GM23338 (cell line): ENCODE data around the gene MINDY4. TPM values are rescaled to one million over a fixed set of nuclear protein-coding genes. Genes with fewer than 3 reads are reported as not detected.

Experiments used
- ATAC-seq: fragments of 200-7000 bp; cut with Tn5 transposase; 3 replicates; pipeline ENCODE4 v1.9.1; 2020
- DNase-seq: peaks from one replicate; pipeline ENCODE4 v3.0.0-alpha.2; 2015; ENCODE audit warnings: low spot score
- H2AFZ ChIP-seq: fragments of 200-600 bp; sonication (generic); 2 replicates; pipeline ENCODE4 v1.8.0; 2016; ENCODE audit warnings: antibody characterized with exemption, mild to moderate bottlenecking, moderate library complexity
- H3F3A ChIP-seq: fragments of 200-600 bp; sonication (generic); replicated peaks from 2 replicates; pipeline ENCODE4 v1.8.0; 2017; ENCODE audit warnings: antibody characterized with exemption, mixed run types, low read depth
- H3K27ac ChIP-seq: fragments of 200-600 bp; sonication (generic); 2 replicates; pipeline ENCODE4 v1.6.1; 2016; ENCODE audit warnings: low read depth
- H3K27me3 ChIP-seq: fragments of 200-600 bp; sonication (generic); 2 replicates; pipeline ENCODE4 v1.8.0; 2016; ENCODE audit warnings: mild to moderate bottlenecking, mixed run types, moderate library complexity; ENCODE audit not compliant: insufficient read depth
- H3K36me3 ChIP-seq: fragments of 200-600 bp; sonication (generic); 2 replicates; pipeline ENCODE4 v1.8.0; 2016; ENCODE audit warnings: mild to moderate bottlenecking; ENCODE audit not compliant: insufficient read depth
- H3K4me1 ChIP-seq: fragments of 200-600 bp; sonication (generic); 2 replicates; pipeline ENCODE4 v1.8.0; 2016; ENCODE audit warnings: mild to moderate bottlenecking, moderate library complexity; ENCODE audit not compliant: insufficient read depth
- H3K4me2 ChIP-seq: fragments of 200-600 bp; sonication (generic); 2 replicates; pipeline ENCODE4 v1.7.1; 2017; ENCODE audit warnings: mixed run types
- H3K4me3 ChIP-seq: fragments of 200-600 bp; sonication (generic); 2 replicates; pipeline ENCODE4 v1.6.1; 2016; ENCODE audit warnings: mixed run types
- H3K79me2 ChIP-seq: fragments of 200-600 bp; sonication (generic); replicated peaks from 2 replicates; pipeline ENCODE4 v1.8.0; 2017; ENCODE audit warnings: mild to moderate bottlenecking; ENCODE audit not compliant: insufficient read depth
- H3K9me2 ChIP-seq: fragments of 200-600 bp; sonication (generic); 2 replicates; pipeline ENCODE4 v1.8.0; 2017; ENCODE audit not compliant: insufficient read depth
- H4K20me1 ChIP-seq: fragments of 200-600 bp; sonication (generic); replicated peaks from 2 replicates; pipeline ENCODE4 v1.8.0; 2017; ENCODE audit warnings: mild to moderate bottlenecking; ENCODE audit not compliant: insufficient read depth
- H3K27ac Mint-ChIP-seq: 2 replicates; pipeline ENCODE4 v1.8.0; 2020; ENCODE audit warnings: inconsistent platforms, mild to moderate bottlenecking, moderate library complexity, mixed read lengths
- H3K27me3 Mint-ChIP-seq: 3 replicates; pipeline ENCODE4 v1.8.0; 2022; ENCODE audit warnings: low read depth, mild to moderate bottlenecking, moderate library complexity, mixed read lengths, inconsistent platforms; ENCODE audit not compliant: insufficient read depth, poor library complexity
- H3K36me3 Mint-ChIP-seq: 3 replicates; pipeline ENCODE4 v1.8.0; 2021; ENCODE audit warnings: low read depth, mild to moderate bottlenecking, inconsistent platforms, moderate library complexity, mixed read lengths
- H3K4me1 Mint-ChIP-seq: 3 replicates; pipeline ENCODE4 v1.8.0; 2020; ENCODE audit warnings: mild to moderate bottlenecking, inconsistent platforms, mixed read lengths
- H3K4me3 Mint-ChIP-seq: 3 replicates; pipeline ENCODE4 v1.8.0; 2021; ENCODE audit warnings: moderate library complexity, mild to moderate bottlenecking, inconsistent platforms, mixed read lengths
- H3K9me3 Mint-ChIP-seq: 3 replicates; pipeline ENCODE4 v1.8.0; 2020; ENCODE audit warnings: moderate library complexity, mild to moderate bottlenecking, inconsistent platforms, mixed read lengths
- CREB1 ChIP-seq: fragments of 250-450 bp; sonication (Bioruptor Pico); IDR thresholded peaks from 2 replicates; pipeline ENCODE4 v1.5.0; 2020; ENCODE audit warnings: low read depth, mild to moderate bottlenecking, moderate library complexity
- EZH2 ChIP-seq: fragments of 200-600 bp; sonication (generic); IDR thresholded peaks from one replicate; pipeline ENCODE4 v1.8.0; 2017; ENCODE audit warnings: antibody characterized with exemption, mild to moderate bottlenecking, low read depth; ENCODE audit not compliant: unreplicated experiment
- EZH2phosphoT487 ChIP-seq: fragments of 200-600 bp; sonication (generic); IDR thresholded peaks from one replicate; pipeline ENCODE4 v1.8.1; 2018; ENCODE audit warnings: antibody characterized with exemption; ENCODE audit not compliant: unreplicated experiment
- JUNB ChIP-seq: IDR thresholded peaks from one replicate; pipeline ENCODE4 v1.6.1; 2016; ENCODE audit warnings: antibody characterized with exemption; ENCODE audit not compliant: unreplicated experiment
- NANOG ChIP-seq: IDR thresholded peaks from 2 replicates; pipeline ENCODE4 v1.6.1; 2016; ENCODE audit warnings: antibody characterized with exemption, borderline replicate concordance
- POLR2AphosphoS5 ChIP-seq: IDR thresholded peaks from 2 replicates; pipeline ENCODE4 v1.6.1; 2016; ENCODE audit warnings: antibody characterized with exemption, low read depth
- STAT1 ChIP-seq: IDR thresholded peaks from one replicate; pipeline ENCODE4 v1.6.1; 2016; ENCODE audit warnings: antibody characterized with exemption; ENCODE audit not compliant: unreplicated experiment
- ZNF114 ChIP-seq: fragments of 250-450 bp; sonication (Bioruptor Pico); IDR thresholded peaks from 2 replicates; pipeline ENCODE4 v1.5.0; 2020; ENCODE audit warnings: mild to moderate bottlenecking, moderate library complexity
- ZNF331 ChIP-seq: fragments of 250-450 bp; sonication (Bioruptor Pico); IDR thresholded peaks from 2 replicates; pipeline ENCODE4 v1.5.0; 2020; ENCODE audit warnings: low read depth, mild to moderate bottlenecking, moderate library complexity
- polyA plus RNA-seq: library from polyadenylated mRNA; unstranded; fragments of >200 nt; fragmentation: Nextera tagmentation; extraction: Ambion mirVana; gene quantifications from 2 replicates; pipeline ENCODE4 v1.2.1, GENCODE V29; 2016
- total RNA-seq: library from RNA; depleted of rRNA; stranded (reverse); fragments of >200 nt; shearing (Covaris generic); gene quantifications from 2 replicates; pipeline ENCODE4 v1.2.3, GENCODE V29; 2014
- TF ChIP-seq, protein P1 (sequence below): IDR thresholded peaks from one replicate; pipeline ENCODE4 v1.6.1; 2018; ENCODE audit warnings: antibody characterized with exemption; ENCODE audit not compliant: unreplicated experiment
- TF ChIP-seq, protein P2 (sequence below): fragments of 250-450 bp; sonication (Bioruptor Pico); IDR thresholded peaks from 2 replicates; pipeline ENCODE4 v1.5.0; 2020; ENCODE audit warnings: mild to moderate bottlenecking, moderate library complexity
- TF ChIP-seq, protein P3 (sequence below): IDR thresholded peaks from 2 replicates; pipeline ENCODE4 v1.6.1; 2016; ENCODE audit warnings: antibody characterized with exemption
- TF ChIP-seq, protein P4 (sequence below), 2 experiments: fragments of 200-600 bp in 1 of 2; sonication (generic) in 1 of 2; conservative IDR thresholded peaks; 2 replicates each; pipeline versions ENCODE4 v1.5.1 to v1.6.1; 2016 to 2017; ENCODE audit warnings: antibody characterized with exemption in 2 of 2, low read depth in 2 of 2, mild to moderate bottlenecking in 2 of 2, moderate library complexity in 1 of 2

Gene MINDY4
- total and polyA plus RNA-seq, 2 experiments from 2014 or later: 1.7 to 4.4 TPM

DNA sequence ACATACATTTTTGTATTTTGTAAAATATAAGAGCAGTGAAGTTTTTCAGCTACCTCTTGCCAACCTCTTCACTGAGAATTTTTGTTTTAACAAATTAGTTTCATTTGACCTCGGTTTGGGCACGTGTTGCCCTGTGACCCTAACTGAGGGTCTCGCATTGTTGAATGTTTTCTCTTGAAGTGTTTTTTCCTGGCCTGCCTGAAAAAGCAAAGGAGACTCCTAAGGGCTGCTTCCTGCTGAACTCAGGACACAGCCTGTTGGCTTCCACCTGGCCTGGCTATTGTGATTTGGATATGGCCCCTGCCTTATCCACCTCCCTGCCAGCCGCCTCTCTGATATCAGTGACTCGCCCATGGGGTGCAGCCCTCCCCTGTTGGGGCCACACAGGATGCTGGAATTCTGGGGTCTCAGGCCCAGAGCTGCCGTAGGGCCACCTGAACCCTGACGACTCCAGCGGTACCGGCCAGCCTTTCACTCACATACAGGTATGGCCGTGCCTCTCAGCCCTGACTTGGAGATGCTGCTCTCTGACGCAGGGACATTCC lies 81.6 kb downstream of the MINDY4 start:
- Histone ChIP-seq H3K27me3 (no peaks in the 10 kb centered on the region), H3K27ac (no peak overlapping the region), H3K79me2 (no peaks in the 10 kb centered on the region), H3K9me2 (no peaks in the 10 kb centered on the region), H3K4me2 (no peak overlapping the region), H2AFZ (no peak overlapping the region), H3K4me1 (no peaks in the 10 kb centered on the region), H3K36me3 (no peaks in the 10 kb centered on the region), H4K20me1 (no peaks in the 10 kb centered on the region), H3F3A (no peaks in the 10 kb centered on the region), H3K4me3 (no peak overlapping the region)
- Mint-ChIP-seq H3K27me3 (peaks cover 4% of the 10 kb centered on the region), H3K36me3 (no peaks in the 10 kb centered on the region; the same call in 2 of the 3 replicates), H3K9me3 (no peaks in the 10 kb centered on the region), H3K4me3 (no peak overlapping the region), H3K27ac (no peak overlapping the region; the same call in 1 of the 2 replicates), H3K4me1 (peaks cover 16% of the 10 kb centered on the region)
- no peak for DNase-seq
- TF ChIP-seq, protein P1, sequence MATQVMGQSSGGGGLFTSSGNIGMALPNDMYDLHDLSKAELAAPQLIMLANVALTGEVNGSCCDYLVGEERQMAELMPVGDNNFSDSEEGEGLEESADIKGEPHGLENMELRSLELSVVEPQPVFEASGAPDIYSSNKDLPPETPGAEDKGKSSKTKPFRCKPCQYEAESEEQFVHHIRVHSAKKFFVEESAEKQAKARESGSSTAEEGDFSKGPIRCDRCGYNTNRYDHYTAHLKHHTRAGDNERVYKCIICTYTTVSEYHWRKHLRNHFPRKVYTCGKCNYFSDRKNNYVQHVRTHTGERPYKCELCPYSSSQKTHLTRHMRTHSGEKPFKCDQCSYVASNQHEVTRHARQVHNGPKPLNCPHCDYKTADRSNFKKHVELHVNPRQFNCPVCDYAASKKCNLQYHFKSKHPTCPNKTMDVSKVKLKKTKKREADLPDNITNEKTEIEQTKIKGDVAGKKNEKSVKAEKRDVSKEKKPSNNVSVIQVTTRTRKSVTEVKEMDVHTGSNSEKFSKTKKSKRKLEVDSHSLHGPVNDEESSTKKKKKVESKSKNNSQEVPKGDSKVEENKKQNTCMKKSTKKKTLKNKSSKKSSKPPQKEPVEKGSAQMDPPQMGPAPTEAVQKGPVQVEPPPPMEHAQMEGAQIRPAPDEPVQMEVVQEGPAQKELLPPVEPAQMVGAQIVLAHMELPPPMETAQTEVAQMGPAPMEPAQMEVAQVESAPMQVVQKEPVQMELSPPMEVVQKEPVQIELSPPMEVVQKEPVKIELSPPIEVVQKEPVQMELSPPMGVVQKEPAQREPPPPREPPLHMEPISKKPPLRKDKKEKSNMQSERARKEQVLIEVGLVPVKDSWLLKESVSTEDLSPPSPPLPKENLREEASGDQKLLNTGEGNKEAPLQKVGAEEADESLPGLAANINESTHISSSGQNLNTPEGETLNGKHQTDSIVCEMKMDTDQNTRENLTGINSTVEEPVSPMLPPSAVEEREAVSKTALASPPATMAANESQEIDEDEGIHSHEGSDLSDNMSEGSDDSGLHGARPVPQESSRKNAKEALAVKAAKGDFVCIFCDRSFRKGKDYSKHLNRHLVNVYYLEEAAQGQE: no peak
- TF ChIP-seq ZNF114 (CRISPR knock-in tag) (no peak), CREB1 (CRISPR knock-in tag) (no peak), NANOG (no peak), EZH2 (no peak), POLR2AphosphoS5 (no peak), EZH2phosphoT487 (no peak), ZNF331 (no peak), JUNB (no peak), STAT1 (no peak)
- TF ChIP-seq, protein P2, sequence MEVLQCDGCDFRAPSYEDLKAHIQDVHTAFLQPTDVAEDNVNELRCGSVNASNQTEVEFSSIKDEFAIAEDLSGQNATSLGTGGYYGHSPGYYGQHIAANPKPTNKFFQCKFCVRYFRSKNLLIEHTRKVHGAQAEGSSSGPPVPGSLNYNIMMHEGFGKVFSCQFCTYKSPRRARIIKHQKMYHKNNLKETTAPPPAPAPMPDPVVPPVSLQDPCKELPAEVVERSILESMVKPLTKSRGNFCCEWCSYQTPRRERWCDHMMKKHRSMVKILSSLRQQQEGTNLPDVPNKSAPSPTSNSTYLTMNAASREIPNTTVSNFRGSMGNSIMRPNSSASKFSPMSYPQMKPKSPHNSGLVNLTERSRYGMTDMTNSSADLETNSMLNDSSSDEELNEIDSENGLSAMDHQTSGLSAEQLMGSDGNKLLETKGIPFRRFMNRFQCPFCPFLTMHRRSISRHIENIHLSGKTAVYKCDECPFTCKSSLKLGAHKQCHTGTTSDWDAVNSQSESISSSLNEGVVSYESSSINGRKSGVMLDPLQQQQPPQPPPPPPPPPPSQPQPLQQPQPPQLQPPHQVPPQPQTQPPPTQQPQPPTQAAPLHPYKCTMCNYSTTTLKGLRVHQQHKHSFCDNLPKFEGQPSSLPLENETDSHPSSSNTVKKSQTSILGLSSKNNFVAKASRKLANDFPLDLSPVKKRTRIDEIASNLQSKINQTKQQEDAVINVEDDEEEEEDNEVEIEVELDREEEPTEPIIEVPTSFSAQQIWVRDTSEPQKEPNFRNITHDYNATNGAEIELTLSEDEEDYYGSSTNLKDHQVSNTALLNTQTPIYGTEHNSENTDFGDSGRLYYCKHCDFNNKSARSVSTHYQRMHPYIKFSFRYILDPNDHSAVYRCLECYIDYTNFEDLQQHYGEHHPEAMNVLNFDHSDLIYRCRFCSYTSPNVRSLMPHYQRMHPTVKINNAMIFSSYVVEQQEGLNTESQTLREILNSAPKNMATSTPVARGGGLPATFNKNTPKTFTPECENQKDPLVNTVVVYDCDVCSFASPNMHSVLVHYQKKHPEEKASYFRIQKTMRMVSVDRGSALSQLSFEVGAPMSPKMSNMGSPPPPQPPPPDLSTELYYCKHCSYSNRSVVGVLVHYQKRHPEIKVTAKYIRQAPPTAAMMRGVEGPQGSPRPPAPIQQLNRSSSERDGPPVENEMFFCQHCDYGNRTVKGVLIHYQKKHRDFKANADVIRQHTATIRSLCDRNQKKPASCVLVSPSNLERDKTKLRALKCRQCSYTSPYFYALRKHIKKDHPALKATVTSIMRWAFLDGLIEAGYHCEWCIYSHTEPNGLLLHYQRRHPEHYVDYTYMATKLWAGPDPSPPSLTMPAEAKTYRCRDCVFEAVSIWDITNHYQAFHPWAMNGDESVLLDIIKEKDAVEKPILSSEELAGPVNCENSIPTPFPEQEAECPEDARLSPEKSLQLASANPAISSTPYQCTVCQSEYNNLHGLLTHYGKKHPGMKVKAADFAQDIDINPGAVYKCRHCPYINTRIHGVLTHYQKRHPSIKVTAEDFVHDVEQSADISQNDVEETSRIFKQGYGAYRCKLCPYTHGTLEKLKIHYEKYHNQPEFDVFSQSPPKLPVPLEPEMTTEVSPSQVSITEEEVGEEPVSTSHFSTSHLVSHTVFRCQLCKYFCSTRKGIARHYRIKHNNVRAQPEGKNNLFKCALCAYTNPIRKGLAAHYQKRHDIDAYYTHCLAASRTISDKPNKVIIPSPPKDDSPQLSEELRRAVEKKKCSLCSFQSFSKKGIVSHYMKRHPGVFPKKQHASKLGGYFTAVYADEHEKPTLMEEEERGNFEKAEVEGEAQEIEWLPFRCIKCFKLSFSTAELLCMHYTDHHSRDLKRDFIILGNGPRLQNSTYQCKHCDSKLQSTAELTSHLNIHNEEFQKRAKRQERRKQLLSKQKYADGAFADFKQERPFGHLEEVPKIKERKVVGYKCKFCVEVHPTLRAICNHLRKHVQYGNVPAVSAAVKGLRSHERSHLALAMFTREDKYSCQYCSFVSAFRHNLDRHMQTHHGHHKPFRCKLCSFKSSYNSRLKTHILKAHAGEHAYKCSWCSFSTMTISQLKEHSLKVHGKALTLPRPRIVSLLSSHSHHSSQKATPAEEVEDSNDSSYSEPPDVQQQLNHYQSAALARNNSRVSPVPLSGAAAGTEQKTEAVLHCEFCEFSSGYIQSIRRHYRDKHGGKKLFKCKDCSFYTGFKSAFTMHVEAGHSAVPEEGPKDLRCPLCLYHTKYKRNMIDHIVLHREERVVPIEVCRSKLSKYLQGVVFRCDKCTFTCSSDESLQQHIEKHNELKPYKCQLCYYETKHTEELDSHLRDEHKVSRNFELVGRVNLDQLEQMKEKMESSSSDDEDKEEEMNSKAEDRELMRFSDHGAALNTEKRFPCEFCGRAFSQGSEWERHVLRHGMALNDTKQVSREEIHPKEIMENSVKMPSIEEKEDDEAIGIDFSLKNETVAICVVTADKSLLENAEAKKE (CRISPR knock-in tag): no peak
- TF ChIP-seq, protein P3, sequence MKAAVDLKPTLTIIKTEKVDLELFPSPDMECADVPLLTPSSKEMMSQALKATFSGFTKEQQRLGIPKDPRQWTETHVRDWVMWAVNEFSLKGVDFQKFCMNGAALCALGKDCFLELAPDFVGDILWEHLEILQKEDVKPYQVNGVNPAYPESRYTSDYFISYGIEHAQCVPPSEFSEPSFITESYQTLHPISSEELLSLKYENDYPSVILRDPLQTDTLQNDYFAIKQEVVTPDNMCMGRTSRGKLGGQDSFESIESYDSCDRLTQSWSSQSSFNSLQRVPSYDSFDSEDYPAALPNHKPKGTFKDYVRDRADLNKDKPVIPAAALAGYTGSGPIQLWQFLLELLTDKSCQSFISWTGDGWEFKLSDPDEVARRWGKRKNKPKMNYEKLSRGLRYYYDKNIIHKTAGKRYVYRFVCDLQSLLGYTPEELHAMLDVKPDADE: no peak
- TF ChIP-seq, protein P4, sequence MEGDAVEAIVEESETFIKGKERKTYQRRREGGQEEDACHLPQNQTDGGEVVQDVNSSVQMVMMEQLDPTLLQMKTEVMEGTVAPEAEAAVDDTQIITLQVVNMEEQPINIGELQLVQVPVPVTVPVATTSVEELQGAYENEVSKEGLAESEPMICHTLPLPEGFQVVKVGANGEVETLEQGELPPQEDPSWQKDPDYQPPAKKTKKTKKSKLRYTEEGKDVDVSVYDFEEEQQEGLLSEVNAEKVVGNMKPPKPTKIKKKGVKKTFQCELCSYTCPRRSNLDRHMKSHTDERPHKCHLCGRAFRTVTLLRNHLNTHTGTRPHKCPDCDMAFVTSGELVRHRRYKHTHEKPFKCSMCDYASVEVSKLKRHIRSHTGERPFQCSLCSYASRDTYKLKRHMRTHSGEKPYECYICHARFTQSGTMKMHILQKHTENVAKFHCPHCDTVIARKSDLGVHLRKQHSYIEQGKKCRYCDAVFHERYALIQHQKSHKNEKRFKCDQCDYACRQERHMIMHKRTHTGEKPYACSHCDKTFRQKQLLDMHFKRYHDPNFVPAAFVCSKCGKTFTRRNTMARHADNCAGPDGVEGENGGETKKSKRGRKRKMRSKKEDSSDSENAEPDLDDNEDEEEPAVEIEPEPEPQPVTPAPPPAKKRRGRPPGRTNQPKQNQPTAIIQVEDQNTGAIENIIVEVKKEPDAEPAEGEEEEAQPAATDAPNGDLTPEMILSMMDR (conservative IDR thresholded peaks at IDR 0.05; ENCODE audit: low read depth in 2 of 2): no peak
- ATAC-seq: peak; percentile 36; the same call in 2 of the 3 replicates
